H9 (cell line): ENCODE measurements around the gene ZNF407. TPM values are rescaled to one million over a fixed set of nuclear protein-coding genes. Genes with fewer than 3 reads are reported as not detected.

Experiments used
- DNase-seq: peaks from one replicate; pipeline ENCODE4 v3.0.0-alpha.2; 2017
- H2AFZ ChIP-seq: one replicate; pipeline ENCODE4 v1.6.1; 2013; ENCODE audit warnings: mild to moderate bottlenecking, low read length, control low read depth, moderate library complexity
- H2AK5ac ChIP-seq: 2 replicates; pipeline ENCODE4 v1.6.1; 2013; ENCODE audit warnings: low read length, control low read depth, mixed read lengths; ENCODE audit not compliant: insufficient read length
- H2BK120ac ChIP-seq: one replicate; pipeline ENCODE4 v1.6.1; 2013; ENCODE audit warnings: low read depth, mild to moderate bottlenecking, low read length, control low read depth, inconsistent platforms; ENCODE audit not compliant: poor library complexity, severe bottlenecking
- H2BK12ac ChIP-seq: 2 replicates; pipeline ENCODE4 v1.6.1; 2013; ENCODE audit warnings: low read length, control low read depth, mixed read lengths, low read depth; ENCODE audit not compliant: insufficient read length
- H2BK15ac ChIP-seq: 2 replicates; pipeline ENCODE4 v1.6.1; 2013; ENCODE audit warnings: low read depth, low read length, control low read depth
- H2BK20ac ChIP-seq: one replicate; pipeline ENCODE4 v1.6.1; 2013; ENCODE audit warnings: low read depth, mild to moderate bottlenecking, low read length, control low read depth, inconsistent platforms; ENCODE audit not compliant: poor library complexity, severe bottlenecking
- H2BK5ac ChIP-seq: 2 replicates; pipeline ENCODE4 v1.6.1; 2013; ENCODE audit warnings: low read length, control low read depth, mixed read lengths; ENCODE audit not compliant: insufficient read length
- H3K14ac ChIP-seq: 2 replicates; pipeline ENCODE4 v1.6.1; 2013; ENCODE audit warnings: low read length, control low read depth; ENCODE audit not compliant: insufficient read depth
- H3K18ac ChIP-seq: 2 replicates; pipeline ENCODE4 v1.6.1; 2013; ENCODE audit warnings: low read depth, mild to moderate bottlenecking, mixed read lengths, low read length, control low read depth; ENCODE audit not compliant: insufficient read length
- H3K23ac ChIP-seq: 2 replicates; pipeline ENCODE4 v1.6.1; 2013; ENCODE audit warnings: low read length, control low read depth, mixed read lengths, low read depth; ENCODE audit not compliant: insufficient read length
- H3K23me2 ChIP-seq: 2 replicates; pipeline ENCODE4 v1.6.1; 2013; ENCODE audit warnings: low read depth, mild to moderate bottlenecking, mixed read lengths, low read length, control low read depth; ENCODE audit not compliant: insufficient read length, poor library complexity, severe bottlenecking
- H3K27ac ChIP-seq: 2 replicates; pipeline ENCODE4 v1.5.1; 2013; ENCODE audit warnings: low read length, control low read depth, mixed read lengths, low read depth; ENCODE audit not compliant: insufficient read length
- H3K27me3 ChIP-seq: 2 replicates; pipeline ENCODE4 v1.6.1; 2013; ENCODE audit warnings: low read length, control low read depth, inconsistent platforms; ENCODE audit not compliant: insufficient read depth
- H3K4ac ChIP-seq: 2 replicates; pipeline ENCODE4 v1.6.1; 2013; ENCODE audit warnings: low read depth, mild to moderate bottlenecking, control low read depth, inconsistent platforms, low read length, moderate library complexity
- H3K4me1 ChIP-seq: 2 replicates; pipeline ENCODE4 v1.6.1; 2013; ENCODE audit warnings: low read length, control low read depth, inconsistent platforms; ENCODE audit not compliant: insufficient read depth
- H3K4me2 ChIP-seq: 2 replicates; pipeline ENCODE4 v1.6.1; 2013; ENCODE audit warnings: low read length, control low read depth, mixed read lengths; ENCODE audit not compliant: insufficient read length, insufficient read depth
- H3K56ac ChIP-seq: 2 replicates; pipeline ENCODE4 v1.6.1; 2013; ENCODE audit warnings: low read depth, mild to moderate bottlenecking, mixed read lengths, low read length, control low read depth; ENCODE audit not compliant: insufficient read length
- H3K79me1 ChIP-seq: 2 replicates; pipeline ENCODE4 v1.6.1; 2013; ENCODE audit warnings: low read depth, mild to moderate bottlenecking, moderate library complexity, low read length, control low read depth, inconsistent platforms; ENCODE audit not compliant: insufficient read depth, poor library complexity, severe bottlenecking
- H3K79me2 ChIP-seq: 2 replicates; pipeline ENCODE4 v1.6.1; 2013; ENCODE audit warnings: low read length, control low read depth, inconsistent platforms; ENCODE audit not compliant: insufficient read depth
- H3K9ac ChIP-seq: 2 replicates; pipeline ENCODE4 v1.6.1; 2013; ENCODE audit warnings: low read length, control low read depth, mixed read lengths; ENCODE audit not compliant: insufficient read length; ENCODE audit errors: extremely low read depth
- H3K9me3 ChIP-seq: one replicate; pipeline ENCODE4 v1.6.1; 2013; ENCODE audit warnings: low read depth, low read length, inconsistent platforms; ENCODE audit not compliant: control insufficient read depth
- H3T11ph ChIP-seq: one replicate; pipeline ENCODE4 v1.6.1; 2013; ENCODE audit warnings: mild to moderate bottlenecking, low read length, control low read depth, inconsistent platforms
- H4K20me1 ChIP-seq: one replicate; pipeline ENCODE4 v1.6.1; 2013; ENCODE audit not compliant: control insufficient read depth, insufficient read length, insufficient read depth
- H4K5ac ChIP-seq: 2 replicates; pipeline ENCODE4 v1.6.1; 2013; ENCODE audit warnings: low read depth, mild to moderate bottlenecking, mixed read lengths, low read length, control low read depth; ENCODE audit not compliant: insufficient read length
- H4K8ac ChIP-seq: replicated peaks from 2 replicates; pipeline ENCODE4 v1.6.1; 2013; ENCODE audit warnings: low read length, control low read depth, mixed read lengths, low read depth; ENCODE audit not compliant: insufficient read length
- H4K91ac ChIP-seq: 2 replicates; pipeline ENCODE4 v1.6.1; 2013; ENCODE audit warnings: low read depth, mild to moderate bottlenecking, moderate library complexity, mixed read lengths, low read length, control low read depth; ENCODE audit not compliant: insufficient read length
- H3K27ac Mint-ChIP-seq, 3 experiments: 2 replicates in 2 of 3; 3 replicates in 1 of 3; pipeline ENCODE4 v1.8.0; 2020 to 2021; ENCODE audit warnings: mixed read lengths in 3 of 3, mild to moderate bottlenecking in 1 of 3, moderate library complexity in 1 of 3
- H3K27me3 Mint-ChIP-seq: 2 replicates; pipeline ENCODE4 v1.8.0; 2021; ENCODE audit warnings: low read depth, mild to moderate bottlenecking, moderate library complexity, mixed read lengths
- H3K36me3 Mint-ChIP-seq, 3 experiments: 2 replicates in 2 of 3; 3 replicates in 1 of 3; pipeline ENCODE4 v1.8.0; 2020 to 2021; ENCODE audit warnings: low read depth in 3 of 3, mixed read lengths in 3 of 3; ENCODE audit not compliant: insufficient read depth in 1 of 3
- H3K4me1 Mint-ChIP-seq, 2 experiments: 2 replicates each; pipeline ENCODE4 v1.8.0; 2020; ENCODE audit warnings: mixed read lengths in 2 of 2
- H3K4me3 Mint-ChIP-seq, 2 experiments: 2 replicates in 1 of 2; 3 replicates in 1 of 2; pipeline ENCODE4 v1.8.0; 2020 to 2021; ENCODE audit warnings: mild to moderate bottlenecking in 2 of 2, mixed read lengths in 2 of 2, moderate library complexity in 1 of 2
- H3K9me3 Mint-ChIP-seq, 2 experiments: 2 replicates in 1 of 2; 3 replicates in 1 of 2; pipeline ENCODE4 v1.8.0; 2020; ENCODE audit warnings: mild to moderate bottlenecking in 2 of 2, mixed read lengths in 2 of 2, moderate library complexity in 1 of 2
- WGBS: extraction: QIAGEN DNeasy Blood & Tissue Kit; methylation state at CpG from one replicate; pipeline ENCODE4 v1.1.7; 2013; ENCODE audit warnings: missing lambda C conversion rate, low lambda C conversion rate, mixed read lengths; ENCODE audit not compliant: insufficient read length; ENCODE audit errors: extremely low coverage; 5-methylcytosine and 5-hydroxymethylcytosine counted together
- total RNA-seq: library from RNA; stranded (reverse); gene quantifications from 2 replicates; pipeline ENCODE4 v1.2.1, GENCODE V29; 2021
- TF ChIP-seq, protein P1 (sequence below): fragments of 200-600 bp; sonication (generic); conservative IDR thresholded peaks from 3 replicates; pipeline ENCODE4 v1.8.0; 2021; ENCODE audit warnings: antibody characterized with exemption, mild to moderate bottlenecking

Gene ZNF407
- total RNA-seq, 1 experiment from 2014 or later = 8.7 TPM

DNA sequence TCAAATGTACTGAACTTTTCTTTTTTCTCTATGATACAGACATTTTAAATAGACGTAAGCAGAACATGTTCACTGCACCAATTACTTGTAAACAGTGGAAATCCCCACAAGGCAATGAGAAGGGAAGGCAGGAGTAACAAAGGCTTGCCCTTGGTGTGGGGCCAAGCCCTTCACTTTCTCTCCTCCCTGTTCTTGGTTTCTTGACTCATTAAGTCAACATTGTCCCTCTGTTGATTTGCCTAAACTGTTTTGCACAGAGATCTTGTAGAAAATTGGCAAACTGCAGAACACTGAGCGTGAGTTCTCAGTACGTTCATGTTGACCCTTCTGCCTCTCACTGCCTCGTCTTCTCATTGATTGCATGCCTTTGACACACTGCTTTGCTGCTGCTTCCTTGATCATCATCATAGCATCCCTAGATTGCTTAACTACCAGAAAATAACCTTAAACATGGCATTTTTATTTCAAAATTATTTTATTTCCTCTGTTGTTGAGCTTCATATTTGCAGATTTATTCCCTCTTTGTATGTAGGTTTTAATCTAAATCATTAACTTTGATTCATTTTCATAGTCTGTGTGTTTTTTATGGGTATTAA is 353.6 kb downstream of the ZNF407 start:
- H2AK5ac ChIP-seq = no peak overlapping the region
- H4K91ac ChIP-seq = no peak overlapping the region
- H3K23me2 ChIP-seq = no peaks in the 10 kb centered on the region
- peaks cover 10% of the 10 kb centered on the region for H3K4me1 ChIP-seq
- no peak overlapping the region for H3K27ac ChIP-seq
- H3K9me3 Mint-ChIP-seq = no peaks in the 10 kb centered on the region; a peak in 1 of 5 replicates
- H3K27me3 ChIP-seq = no peaks in the 10 kb centered on the region
- H3K4ac ChIP-seq = no peak overlapping the region
- peaks cover 44 to 46% of the 10 kb centered on the region in 2 experiments for H3K4me1 Mint-ChIP-seq
- no peak overlapping the region for H2BK20ac ChIP-seq
- no peak overlapping the region for H3K9ac ChIP-seq
- no peak overlapping the region for H2AFZ ChIP-seq
- no peak overlapping the region for H3K23ac ChIP-seq
- H3K18ac ChIP-seq = no peak overlapping the region
- H2BK15ac ChIP-seq = no peak overlapping the region
- peaks cover 0 to 2% (median 0%) of the 10 kb centered on the region in 3 experiments; a peak in 1 of 7 replicates for H3K36me3 Mint-ChIP-seq
- TF ChIP-seq, protein P1, sequence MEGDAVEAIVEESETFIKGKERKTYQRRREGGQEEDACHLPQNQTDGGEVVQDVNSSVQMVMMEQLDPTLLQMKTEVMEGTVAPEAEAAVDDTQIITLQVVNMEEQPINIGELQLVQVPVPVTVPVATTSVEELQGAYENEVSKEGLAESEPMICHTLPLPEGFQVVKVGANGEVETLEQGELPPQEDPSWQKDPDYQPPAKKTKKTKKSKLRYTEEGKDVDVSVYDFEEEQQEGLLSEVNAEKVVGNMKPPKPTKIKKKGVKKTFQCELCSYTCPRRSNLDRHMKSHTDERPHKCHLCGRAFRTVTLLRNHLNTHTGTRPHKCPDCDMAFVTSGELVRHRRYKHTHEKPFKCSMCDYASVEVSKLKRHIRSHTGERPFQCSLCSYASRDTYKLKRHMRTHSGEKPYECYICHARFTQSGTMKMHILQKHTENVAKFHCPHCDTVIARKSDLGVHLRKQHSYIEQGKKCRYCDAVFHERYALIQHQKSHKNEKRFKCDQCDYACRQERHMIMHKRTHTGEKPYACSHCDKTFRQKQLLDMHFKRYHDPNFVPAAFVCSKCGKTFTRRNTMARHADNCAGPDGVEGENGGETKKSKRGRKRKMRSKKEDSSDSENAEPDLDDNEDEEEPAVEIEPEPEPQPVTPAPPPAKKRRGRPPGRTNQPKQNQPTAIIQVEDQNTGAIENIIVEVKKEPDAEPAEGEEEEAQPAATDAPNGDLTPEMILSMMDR = no peak
- H3K9me3 ChIP-seq = no peaks in the 10 kb centered on the region
- no peak overlapping the region for H2BK12ac ChIP-seq
- WGBS = no CpG with 5 or more reads among the region's 4 CpGs
- no peak for DNase-seq
- no peaks in the 10 kb centered on the region for H4K20me1 ChIP-seq
- H2BK120ac ChIP-seq = no peak overlapping the region
- H3T11ph ChIP-seq = no peak overlapping the region
- no peak overlapping the region for H3K27ac Mint-ChIP-seq
- H3K4me2 ChIP-seq = no peak overlapping the region
- H3K79me1 ChIP-seq = no peaks in the 10 kb centered on the region
- no peaks in the 10 kb centered on the region for H3K27me3 Mint-ChIP-seq
- H4K8ac ChIP-seq = no peak overlapping the region
- H2BK5ac ChIP-seq = no peak overlapping the region
- no peak overlapping the region for H3K14ac ChIP-seq
- H4K5ac ChIP-seq = no peak overlapping the region
- H3K79me2 ChIP-seq = no peaks in the 10 kb centered on the region
- no peak overlapping the region for H3K4me3 Mint-ChIP-seq
- H3K56ac ChIP-seq = no peak overlapping the region
